ENCODE results near the gene STK32A. TPM values are rescaled to one million over a fixed set of nuclear protein-coding genes. Genes with fewer than 3 reads are reported as not detected.

Gene STK32A
- total RNA-seq, 1 donor from 2014 or later, result 0.63 TPM

- TF ChIP-seq CTCF (conservative IDR thresholded peaks at IDR 0.05; ENCODE audit: low read depth, low read length), result no peak
- DNase-seq (ENCODE audit: low read depth), result no peak
- H3K4me3 ChIP-seq (ENCODE audit: low read depth, low read length), result no peak overlapping the region
These were observed 176.8 kb downstream of the STK32A start for GRCh38 chr5:147411359-147412319.

DNA sequence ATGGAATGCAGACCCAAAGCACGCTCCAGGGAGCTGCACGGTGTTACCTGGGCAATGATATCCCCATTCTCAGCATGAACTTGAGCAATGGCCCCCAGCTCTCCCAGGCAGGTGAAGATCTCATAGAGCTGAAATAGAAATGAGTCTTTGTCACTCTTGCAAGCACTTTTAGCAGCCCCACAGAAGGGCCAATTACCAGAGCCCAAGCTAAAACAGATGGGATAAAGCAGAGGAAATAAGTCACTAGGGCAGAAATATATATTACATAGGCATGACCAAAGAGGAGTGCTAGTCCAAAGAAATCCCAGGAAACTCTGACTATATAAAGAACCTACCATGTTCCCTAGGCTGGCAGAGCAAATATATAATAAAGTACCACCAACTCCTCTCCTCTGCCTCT lies 177.7 kb downstream of the STK32A start:
- no peak for TF ChIP-seq CTCF (conservative IDR thresholded peaks at IDR 0.05; ENCODE audit: low read depth, low read length)
- no peak for DNase-seq (ENCODE audit: low read depth)
- H3K4me3 ChIP-seq (ENCODE audit: low read depth, low read length), result no peak overlapping the region

DNA sequence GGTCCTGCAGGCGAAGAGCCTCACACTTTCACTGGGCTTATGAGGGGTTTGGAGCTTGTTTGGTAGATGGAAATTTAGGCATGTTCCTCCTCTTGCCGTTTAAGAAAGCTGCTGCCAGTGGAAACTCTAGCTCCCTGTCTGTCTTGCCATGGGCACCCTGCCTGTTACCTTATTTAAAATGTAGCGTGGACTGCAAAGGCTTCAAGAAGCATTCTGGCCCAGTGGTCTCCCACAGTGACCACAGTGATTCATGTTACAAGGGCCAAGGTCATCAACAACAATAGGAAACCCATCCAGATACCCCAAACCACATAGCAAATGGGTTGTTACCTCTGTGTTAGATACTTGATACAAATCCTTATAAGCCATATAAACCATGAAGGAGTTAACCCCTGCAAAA lies 178.4 kb downstream of the STK32A start:
- no peak for DNase-seq (ENCODE audit: low read depth)
- no peak for TF ChIP-seq CTCF (conservative IDR thresholded peaks at IDR 0.05; ENCODE audit: low read depth, low read length)
- H3K4me3 ChIP-seq (ENCODE audit: low read depth, low read length), result no peak overlapping the region

- no peak for TF ChIP-seq CTCF (conservative IDR thresholded peaks at IDR 0.05; ENCODE audit: low read depth, low read length)
- no peak overlapping the region for H3K4me3 ChIP-seq (ENCODE audit: low read depth, low read length)
- no peak for DNase-seq (ENCODE audit: low read depth)
These were observed 180.8 kb downstream of the STK32A start for GRCh38 chr5:147415651-147416050.

GRCh38 chr5:147417135-147417813 lies 182.4 kb downstream of the STK32A start:
- no peak overlapping the region for H3K4me3 ChIP-seq (ENCODE audit: low read depth, low read length)
- DNase-seq (ENCODE audit: low read depth), result no peak
- no peak for TF ChIP-seq CTCF (conservative IDR thresholded peaks at IDR 0.05; ENCODE audit: low read depth, low read length)

- no peak for TF ChIP-seq CTCF (conservative IDR thresholded peaks at IDR 0.05; ENCODE audit: low read depth, low read length)
- no peak for DNase-seq (ENCODE audit: low read depth)
- H3K4me3 ChIP-seq (ENCODE audit: low read depth, low read length), result no peak overlapping the region
These were observed 183.8 kb downstream of the STK32A start for GRCh38 chr5:147418613-147419012.

All from epithelial cell of proximal tubule (primary cell).